H9 (cell line): ENCODE measurements around the gene CYB5RL. TPM values are rescaled to one million over a fixed set of nuclear protein-coding genes. Genes with fewer than 3 reads are reported as not detected.

Experiments used
- DNase-seq: peaks from one replicate; pipeline ENCODE4 v3.0.0-alpha.2; 2017
- H2AFZ ChIP-seq: one replicate; pipeline ENCODE4 v1.6.1; 2013; ENCODE audit warnings: mild to moderate bottlenecking, low read length, control low read depth, moderate library complexity
- H2AK5ac ChIP-seq: 2 replicates; pipeline ENCODE4 v1.6.1; 2013; ENCODE audit warnings: low read length, control low read depth, mixed read lengths; ENCODE audit not compliant: insufficient read length
- H2BK120ac ChIP-seq: one replicate; pipeline ENCODE4 v1.6.1; 2013; ENCODE audit warnings: low read depth, mild to moderate bottlenecking, low read length, control low read depth, inconsistent platforms; ENCODE audit not compliant: poor library complexity, severe bottlenecking
- H2BK12ac ChIP-seq: 2 replicates; pipeline ENCODE4 v1.6.1; 2013; ENCODE audit warnings: low read length, control low read depth, mixed read lengths, low read depth; ENCODE audit not compliant: insufficient read length
- H2BK15ac ChIP-seq: 2 replicates; pipeline ENCODE4 v1.6.1; 2013; ENCODE audit warnings: low read depth, low read length, control low read depth
- H2BK20ac ChIP-seq: one replicate; pipeline ENCODE4 v1.6.1; 2013; ENCODE audit warnings: low read depth, mild to moderate bottlenecking, low read length, control low read depth, inconsistent platforms; ENCODE audit not compliant: poor library complexity, severe bottlenecking
- H2BK5ac ChIP-seq: 2 replicates; pipeline ENCODE4 v1.6.1; 2013; ENCODE audit warnings: low read length, control low read depth, mixed read lengths; ENCODE audit not compliant: insufficient read length
- H3K14ac ChIP-seq: 2 replicates; pipeline ENCODE4 v1.6.1; 2013; ENCODE audit warnings: low read length, control low read depth; ENCODE audit not compliant: insufficient read depth
- H3K18ac ChIP-seq: 2 replicates; pipeline ENCODE4 v1.6.1; 2013; ENCODE audit warnings: low read depth, mild to moderate bottlenecking, mixed read lengths, low read length, control low read depth; ENCODE audit not compliant: insufficient read length
- H3K23ac ChIP-seq: 2 replicates; pipeline ENCODE4 v1.6.1; 2013; ENCODE audit warnings: low read length, control low read depth, mixed read lengths, low read depth; ENCODE audit not compliant: insufficient read length
- H3K23me2 ChIP-seq: 2 replicates; pipeline ENCODE4 v1.6.1; 2013; ENCODE audit warnings: low read depth, mild to moderate bottlenecking, mixed read lengths, low read length, control low read depth; ENCODE audit not compliant: insufficient read length, poor library complexity, severe bottlenecking
- H3K27ac ChIP-seq: 2 replicates; pipeline ENCODE4 v1.5.1; 2013; ENCODE audit warnings: low read length, control low read depth, mixed read lengths, low read depth; ENCODE audit not compliant: insufficient read length
- H3K27me3 ChIP-seq: 2 replicates; pipeline ENCODE4 v1.6.1; 2013; ENCODE audit warnings: low read length, control low read depth, inconsistent platforms; ENCODE audit not compliant: insufficient read depth
- H3K4ac ChIP-seq: 2 replicates; pipeline ENCODE4 v1.6.1; 2013; ENCODE audit warnings: low read depth, mild to moderate bottlenecking, control low read depth, inconsistent platforms, low read length, moderate library complexity
- H3K4me1 ChIP-seq: 2 replicates; pipeline ENCODE4 v1.6.1; 2013; ENCODE audit warnings: low read length, control low read depth, inconsistent platforms; ENCODE audit not compliant: insufficient read depth
- H3K4me2 ChIP-seq: 2 replicates; pipeline ENCODE4 v1.6.1; 2013; ENCODE audit warnings: low read length, control low read depth, mixed read lengths; ENCODE audit not compliant: insufficient read length, insufficient read depth
- H3K56ac ChIP-seq: 2 replicates; pipeline ENCODE4 v1.6.1; 2013; ENCODE audit warnings: low read depth, mild to moderate bottlenecking, mixed read lengths, low read length, control low read depth; ENCODE audit not compliant: insufficient read length
- H3K79me1 ChIP-seq: 2 replicates; pipeline ENCODE4 v1.6.1; 2013; ENCODE audit warnings: low read depth, mild to moderate bottlenecking, moderate library complexity, low read length, control low read depth, inconsistent platforms; ENCODE audit not compliant: insufficient read depth, poor library complexity, severe bottlenecking
- H3K79me2 ChIP-seq: 2 replicates; pipeline ENCODE4 v1.6.1; 2013; ENCODE audit warnings: low read length, control low read depth, inconsistent platforms; ENCODE audit not compliant: insufficient read depth
- H3K9ac ChIP-seq: 2 replicates; pipeline ENCODE4 v1.6.1; 2013; ENCODE audit warnings: low read length, control low read depth, mixed read lengths; ENCODE audit not compliant: insufficient read length; ENCODE audit errors: extremely low read depth
- H3K9me3 ChIP-seq: one replicate; pipeline ENCODE4 v1.6.1; 2013; ENCODE audit warnings: low read depth, low read length, inconsistent platforms; ENCODE audit not compliant: control insufficient read depth
- H3T11ph ChIP-seq: one replicate; pipeline ENCODE4 v1.6.1; 2013; ENCODE audit warnings: mild to moderate bottlenecking, low read length, control low read depth, inconsistent platforms
- H4K20me1 ChIP-seq: one replicate; pipeline ENCODE4 v1.6.1; 2013; ENCODE audit not compliant: control insufficient read depth, insufficient read length, insufficient read depth
- H4K5ac ChIP-seq: 2 replicates; pipeline ENCODE4 v1.6.1; 2013; ENCODE audit warnings: low read depth, mild to moderate bottlenecking, mixed read lengths, low read length, control low read depth; ENCODE audit not compliant: insufficient read length
- H4K8ac ChIP-seq: replicated peaks from 2 replicates; pipeline ENCODE4 v1.6.1; 2013; ENCODE audit warnings: low read length, control low read depth, mixed read lengths, low read depth; ENCODE audit not compliant: insufficient read length
- H4K91ac ChIP-seq: 2 replicates; pipeline ENCODE4 v1.6.1; 2013; ENCODE audit warnings: low read depth, mild to moderate bottlenecking, moderate library complexity, mixed read lengths, low read length, control low read depth; ENCODE audit not compliant: insufficient read length
- H3K27ac Mint-ChIP-seq, 3 experiments: 2 replicates in 2 of 3; 3 replicates in 1 of 3; pipeline ENCODE4 v1.8.0; 2020 to 2021; ENCODE audit warnings: mixed read lengths in 3 of 3, mild to moderate bottlenecking in 1 of 3, moderate library complexity in 1 of 3
- H3K27me3 Mint-ChIP-seq: 2 replicates; pipeline ENCODE4 v1.8.0; 2021; ENCODE audit warnings: low read depth, mild to moderate bottlenecking, moderate library complexity, mixed read lengths
- H3K36me3 Mint-ChIP-seq, 3 experiments: 2 replicates in 2 of 3; 3 replicates in 1 of 3; pipeline ENCODE4 v1.8.0; 2020 to 2021; ENCODE audit warnings: low read depth in 3 of 3, mixed read lengths in 3 of 3; ENCODE audit not compliant: insufficient read depth in 1 of 3
- H3K4me1 Mint-ChIP-seq, 2 experiments: 2 replicates each; pipeline ENCODE4 v1.8.0; 2020; ENCODE audit warnings: mixed read lengths in 2 of 2
- H3K4me3 Mint-ChIP-seq, 2 experiments: 2 replicates in 1 of 2; 3 replicates in 1 of 2; pipeline ENCODE4 v1.8.0; 2020 to 2021; ENCODE audit warnings: mild to moderate bottlenecking in 2 of 2, mixed read lengths in 2 of 2, moderate library complexity in 1 of 2
- H3K9me3 Mint-ChIP-seq, 2 experiments: 2 replicates in 1 of 2; 3 replicates in 1 of 2; pipeline ENCODE4 v1.8.0; 2020; ENCODE audit warnings: mild to moderate bottlenecking in 2 of 2, mixed read lengths in 2 of 2, moderate library complexity in 1 of 2
- WGBS: extraction: QIAGEN DNeasy Blood & Tissue Kit; methylation state at CpG from one replicate; pipeline ENCODE4 v1.1.7; 2013; ENCODE audit warnings: missing lambda C conversion rate, low lambda C conversion rate, mixed read lengths; ENCODE audit not compliant: insufficient read length; ENCODE audit errors: extremely low coverage; 5-methylcytosine and 5-hydroxymethylcytosine counted together
- total RNA-seq: library from RNA; stranded (reverse); gene quantifications from 2 replicates; pipeline ENCODE4 v1.2.1, GENCODE V29; 2021
- TF ChIP-seq, protein P1 (sequence below): fragments of 200-600 bp; sonication (generic); conservative IDR thresholded peaks from 3 replicates; pipeline ENCODE4 v1.8.0; 2021; ENCODE audit warnings: antibody characterized with exemption, mild to moderate bottlenecking

CYB5RL gene
- total RNA-seq, 1 experiment from 2014 or later, result 12.6 TPM

DNA sequence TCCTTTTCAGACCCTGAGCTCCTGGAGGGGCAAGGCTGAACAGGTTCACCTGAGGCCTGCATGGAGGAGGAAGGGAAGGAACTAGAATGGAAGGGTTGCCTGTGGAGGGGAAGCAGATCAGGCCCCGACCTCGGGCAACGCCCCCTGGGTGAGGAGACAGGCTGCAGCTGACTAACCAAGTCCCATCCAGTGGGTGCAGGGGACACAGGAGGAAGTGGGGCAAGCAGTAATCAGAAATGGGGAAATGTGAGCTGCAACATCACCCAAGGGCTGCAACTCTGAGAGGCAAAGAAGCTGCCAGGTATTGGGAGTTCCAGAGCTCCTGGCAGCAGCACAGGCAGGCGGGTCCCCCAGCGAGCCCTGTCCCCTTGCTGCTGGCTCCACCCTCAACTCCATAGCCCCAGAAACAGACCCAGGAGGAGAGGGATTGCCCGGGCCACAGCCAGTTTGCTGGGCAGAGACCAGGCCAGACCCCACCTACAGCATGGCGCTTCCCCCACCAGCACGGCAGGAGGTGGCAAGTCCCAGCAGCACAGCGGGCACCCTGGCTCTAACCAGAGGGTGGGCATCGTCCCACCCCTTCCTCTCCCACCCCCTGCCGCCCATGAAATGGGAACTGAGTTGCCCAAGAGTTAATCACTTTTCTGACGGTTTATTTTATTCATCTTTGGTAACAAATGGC lies 38.7 kb upstream of the CYB5RL start:
- Histone ChIP-seq H4K8ac (no peak overlapping the region), H3T11ph (no peak overlapping the region), H3K79me1 (no peaks in the 10 kb centered on the region), H4K91ac (no peak overlapping the region), H3K27me3 (no peaks in the 10 kb centered on the region), H3K9me3 (no peaks in the 10 kb centered on the region), H2BK20ac (no peak overlapping the region), H2BK5ac (no peak overlapping the region), H3K23me2 (no peaks in the 10 kb centered on the region), H3K27ac (no peak overlapping the region), H3K9ac (no peak overlapping the region), H2BK15ac (no peak overlapping the region), H3K18ac (no peak overlapping the region), H2AFZ (no peak overlapping the region), H3K4ac (no peak overlapping the region), H3K4me1 (no peaks in the 10 kb centered on the region), H3K4me2 (no peak overlapping the region), H3K79me2 (no peaks in the 10 kb centered on the region), H2BK12ac (no peak overlapping the region), H2AK5ac (no peak overlapping the region), H3K23ac (no peak overlapping the region), H3K56ac (no peak overlapping the region), H2BK120ac (no peak overlapping the region), H4K5ac (no peak overlapping the region), H3K14ac (no peak overlapping the region), H4K20me1 (no peaks in the 10 kb centered on the region)
- TF ChIP-seq, protein P1, sequence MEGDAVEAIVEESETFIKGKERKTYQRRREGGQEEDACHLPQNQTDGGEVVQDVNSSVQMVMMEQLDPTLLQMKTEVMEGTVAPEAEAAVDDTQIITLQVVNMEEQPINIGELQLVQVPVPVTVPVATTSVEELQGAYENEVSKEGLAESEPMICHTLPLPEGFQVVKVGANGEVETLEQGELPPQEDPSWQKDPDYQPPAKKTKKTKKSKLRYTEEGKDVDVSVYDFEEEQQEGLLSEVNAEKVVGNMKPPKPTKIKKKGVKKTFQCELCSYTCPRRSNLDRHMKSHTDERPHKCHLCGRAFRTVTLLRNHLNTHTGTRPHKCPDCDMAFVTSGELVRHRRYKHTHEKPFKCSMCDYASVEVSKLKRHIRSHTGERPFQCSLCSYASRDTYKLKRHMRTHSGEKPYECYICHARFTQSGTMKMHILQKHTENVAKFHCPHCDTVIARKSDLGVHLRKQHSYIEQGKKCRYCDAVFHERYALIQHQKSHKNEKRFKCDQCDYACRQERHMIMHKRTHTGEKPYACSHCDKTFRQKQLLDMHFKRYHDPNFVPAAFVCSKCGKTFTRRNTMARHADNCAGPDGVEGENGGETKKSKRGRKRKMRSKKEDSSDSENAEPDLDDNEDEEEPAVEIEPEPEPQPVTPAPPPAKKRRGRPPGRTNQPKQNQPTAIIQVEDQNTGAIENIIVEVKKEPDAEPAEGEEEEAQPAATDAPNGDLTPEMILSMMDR, result no peak
- Mint-ChIP-seq H3K4me3 (no peak overlapping the region), H3K36me3 (peaks cover 42 to 73% (median 55%) of the 10 kb centered on the region in 3 experiments), H3K27ac (no peak overlapping the region), H3K4me1 (no peaks in the 10 kb centered on the region), H3K27me3 (no peaks in the 10 kb centered on the region; the same call in 1 of the 2 replicates), H3K9me3 (peaks cover 3 to 5% of the 10 kb centered on the region in 2 experiments; a peak in 4 of 5 replicates)
- DNase-seq, result no peak
- WGBS, result no CpG with 5 or more reads among the region's 12 CpGs
